ENCODE results near the gene OR5D13.

- no peak for TF ChIP-seq CTCF (optimal IDR thresholded peaks at IDR 0.05 in 1 of 3, IDR thresholded peaks at IDR 0.05 in 1 of 3, conservative IDR thresholded peaks at IDR 0.05 in 1 of 3; ENCODE audit: extremely low read depth in 1 of 3, insufficient read depth in 2 of 3, low read length in 3 of 3)
- TF ChIP-seq EZH2 (IDR thresholded peaks at IDR 0.05; ENCODE audit: low read length) = no peak
Measured at GRCh38 chr11:55811067-55811466, 37.8 kb downstream of the OR5D13 start, which contains the start of gene OR5L1.

Measured in keratinocyte (primary cell).